COLO668 (cell line): Measurements from ENCODE around the gene ZNF420.
"Not testable (repeated sequence)": the region's sequence is repeated elsewhere in the genome, so short reads cannot be mapped to it uniquely, and the experiment has no call there.

Source experiments
- DNase-seq: peaks from one replicate; lab custom pipeline; 2025; ENCODE audit not compliant: unreplicated experiment; lab: John Stamatoyannopoulos, UW

ZNF420 gene

GRCh38 chr19:37077934-37078716 is at the start of gene ZNF420:
ZNF420 (plus strand) TSS chr19:37078433; CDS start chr19:37089119, 10,686 bp downstream.
- DNase-seq, result peak; percentile 96

DNA sequence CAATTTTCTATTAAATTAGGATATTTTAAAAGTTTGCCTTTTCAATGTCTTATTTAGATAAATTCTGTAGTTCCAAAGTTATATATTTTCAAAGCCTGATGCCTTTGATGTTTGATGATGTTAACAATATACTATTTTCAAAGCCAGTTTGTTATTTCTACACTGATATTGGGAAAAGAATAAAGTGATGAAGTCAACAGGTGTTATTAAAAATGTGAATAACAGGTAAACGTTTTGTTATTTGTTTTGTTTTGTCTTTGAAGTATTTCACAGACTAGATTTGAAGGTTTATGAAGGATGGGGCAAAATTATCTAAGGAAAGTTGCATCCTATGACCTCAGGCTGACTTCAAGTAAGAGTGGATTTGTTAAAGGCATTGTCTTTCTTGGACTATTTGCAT is 33.1 kb upstream of the ZNF420 start:
- DNase-seq, result no peak

DNA sequence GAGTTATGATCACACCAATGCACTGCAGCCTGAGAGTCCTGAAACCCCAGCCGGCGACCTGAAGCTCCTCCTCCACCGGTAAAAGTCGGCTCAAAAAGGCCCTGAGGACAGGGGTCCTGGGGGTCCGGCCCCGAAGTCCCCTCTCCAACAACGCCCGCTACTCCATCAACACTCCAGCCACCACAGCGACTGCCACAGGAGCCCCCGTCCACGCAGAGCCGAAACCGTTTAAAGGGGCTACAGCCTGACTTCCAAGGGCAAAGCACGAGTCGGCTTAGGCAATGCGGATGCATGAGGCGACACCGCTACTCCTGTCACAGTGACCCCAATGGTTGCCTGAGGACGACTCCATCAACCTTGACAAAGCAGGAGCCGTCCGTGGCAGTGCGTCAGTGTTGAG is 22.9 kb upstream of the ZNF420 start:
- DNase-seq, result no peak

DNA sequence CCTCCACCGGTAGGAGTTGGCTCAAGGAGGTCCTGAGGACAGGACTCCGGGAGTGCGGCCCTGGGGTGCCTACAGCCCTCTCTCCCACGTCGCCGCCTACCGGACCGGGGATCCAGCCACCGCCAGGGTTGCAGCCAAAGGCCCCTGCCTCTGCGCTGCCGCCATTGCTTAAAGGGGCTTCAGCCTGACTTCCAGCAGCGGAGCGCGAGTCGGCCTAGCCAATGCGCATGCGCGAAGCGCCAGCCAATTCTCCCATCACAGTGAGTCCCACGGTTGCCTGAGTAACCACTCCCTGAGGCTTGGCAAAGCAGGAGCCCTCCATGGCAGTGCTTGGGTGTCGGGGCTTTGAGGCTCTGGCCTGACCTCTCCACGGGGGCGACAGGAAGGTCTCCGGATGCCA is 21.5 kb upstream of the ZNF420 start:
- no peak for DNase-seq

DNA sequence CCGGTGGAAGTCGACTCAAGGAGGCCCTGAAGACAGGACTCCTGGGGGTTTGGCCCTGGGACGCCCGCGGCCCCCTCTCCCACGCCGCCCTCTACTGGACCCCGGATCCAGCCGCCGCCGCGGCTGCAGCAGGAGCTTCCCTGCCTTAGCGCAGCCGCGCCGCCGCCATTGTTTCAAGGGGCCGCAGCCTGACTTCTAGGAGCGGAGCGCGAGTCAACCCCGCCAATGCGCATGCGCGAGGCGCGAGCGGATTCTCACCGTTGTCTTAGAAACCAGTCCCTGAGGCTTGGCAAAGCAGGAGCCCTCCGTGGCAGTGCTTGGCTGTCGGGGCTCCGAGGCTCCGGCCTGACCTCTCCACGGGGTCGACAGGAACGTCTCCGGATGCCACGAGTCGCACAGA is 19.1 kb upstream of the ZNF420 start:
- DNase-seq, result no peak

DNA sequence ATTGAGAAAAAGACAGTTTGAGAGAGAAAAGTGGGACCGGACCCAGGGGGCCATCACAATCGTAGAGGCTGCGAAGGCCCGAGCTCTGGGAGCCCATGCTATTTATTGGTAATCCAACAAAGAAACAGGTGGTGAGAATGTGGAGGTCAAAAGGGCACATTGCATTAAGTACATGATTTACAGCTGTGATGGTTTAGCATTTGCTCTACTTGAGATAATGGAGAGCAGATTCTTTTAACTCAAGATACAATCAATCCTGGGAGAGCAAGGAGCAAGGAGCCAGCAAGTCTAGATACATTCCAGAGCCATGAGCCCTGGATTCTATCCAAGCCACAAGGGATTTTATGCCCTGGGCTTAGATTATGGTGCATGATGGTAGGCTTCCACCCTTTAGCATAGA is 13.3 kb upstream of the ZNF420 start:
- not testable (repeated sequence) for DNase-seq

DNA sequence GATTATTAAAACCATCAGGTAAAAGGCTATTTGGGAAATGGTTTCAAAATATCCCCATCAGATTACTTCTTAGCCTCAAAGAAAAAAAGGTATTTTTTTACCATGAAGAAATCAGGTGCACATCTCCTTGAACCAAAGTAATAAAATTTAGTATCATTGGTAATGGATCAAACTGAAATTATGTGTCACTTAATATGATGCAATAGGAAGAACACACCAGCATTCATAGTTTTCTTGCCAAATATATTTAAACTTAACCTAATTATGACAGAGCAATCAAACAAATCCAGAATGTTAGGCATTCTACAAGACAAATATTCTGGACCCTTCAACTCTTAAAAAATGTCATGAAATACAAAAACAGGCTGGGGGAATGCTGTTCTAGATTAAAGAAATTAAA is 4.1 kb upstream of the ZNF420 start:
- no peak for DNase-seq

DNA sequence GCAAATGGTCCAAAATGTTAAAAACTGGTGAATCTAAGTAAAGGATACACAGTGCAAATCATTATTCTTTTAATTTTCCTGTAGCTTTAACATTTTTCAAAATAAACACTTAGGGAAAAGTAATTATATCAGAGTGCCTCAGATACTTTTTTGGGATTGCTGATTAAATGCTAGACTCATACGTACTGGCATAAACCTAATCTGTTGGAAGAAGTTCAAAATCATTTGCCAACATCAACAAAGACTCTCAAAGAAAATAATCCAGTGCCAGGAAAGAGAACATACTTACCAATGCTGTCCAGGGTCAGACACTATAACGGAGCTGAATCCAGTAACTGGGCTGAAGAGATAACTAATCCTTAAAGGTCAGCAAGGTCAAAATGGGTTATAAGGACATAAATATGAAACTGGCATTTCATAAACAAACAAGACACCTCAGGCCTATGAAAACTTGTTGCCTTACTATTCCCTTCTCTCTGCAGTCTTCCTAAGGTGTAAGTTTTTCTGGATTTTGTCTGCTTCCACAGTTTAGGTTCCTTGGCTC is 3.3 kb upstream of the ZNF420 start:
- no peak for DNase-seq

DNA sequence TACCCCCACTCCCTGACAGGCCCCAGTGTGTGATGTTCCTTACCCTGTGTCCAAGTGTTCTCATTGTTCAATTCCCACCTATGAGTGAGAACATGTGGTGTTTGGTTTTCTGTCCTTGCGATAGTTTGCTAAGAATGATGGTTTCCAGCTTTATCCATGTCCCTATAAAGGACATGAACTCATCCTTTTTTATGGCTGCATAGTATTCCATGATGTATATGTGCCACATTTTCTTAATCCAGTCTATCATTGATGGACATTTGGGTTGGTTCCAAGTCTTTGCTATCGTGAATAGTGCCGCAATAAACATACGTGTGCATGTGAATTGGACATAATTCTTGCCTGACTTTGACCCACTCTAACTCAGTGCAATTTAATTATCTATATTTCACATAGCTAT is 1.7 kb upstream of the ZNF420 start:
- DNase-seq, result not testable (repeated sequence)

DNA sequence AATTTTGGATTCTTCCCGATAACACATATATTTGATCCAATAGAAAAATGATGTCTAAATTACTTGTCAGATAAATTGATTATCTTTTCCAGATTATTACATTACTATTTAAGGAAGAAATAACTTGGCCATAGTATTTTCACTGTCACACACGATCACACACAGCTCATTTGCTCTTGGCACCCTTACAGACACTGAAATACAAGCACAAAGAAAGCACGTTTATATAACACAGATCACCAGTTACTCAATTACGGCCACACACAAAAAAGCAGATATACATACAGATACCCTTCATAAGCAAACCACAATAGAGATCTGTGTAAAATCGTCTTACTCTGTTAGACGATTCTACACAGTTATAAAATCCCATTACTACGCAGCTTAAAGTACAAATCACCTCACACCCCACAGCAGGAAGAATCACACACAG is 716 bp upstream of the ZNF420 start:
- DNase-seq, result no peak

DNA sequence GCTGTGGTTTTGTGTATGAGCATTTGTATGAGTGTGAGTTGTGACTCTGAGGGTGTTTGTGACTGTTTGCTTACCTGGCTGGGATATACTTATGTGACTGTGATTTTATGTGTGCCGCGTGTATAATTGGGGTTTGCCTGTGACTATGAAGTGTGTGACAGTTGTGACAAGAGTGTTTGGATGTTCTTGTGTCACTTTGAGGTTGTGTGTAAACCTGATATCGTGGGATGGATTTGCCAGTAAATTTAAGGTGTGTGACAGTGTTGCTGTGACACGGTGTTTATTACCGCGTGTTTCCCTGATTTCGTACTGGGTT is 442 bp downstream of the ZNF420 start:
- DNase-seq, result peak; percentile 6

GRCh38 chr19:37079238-37079637 is 1.0 kb downstream of the ZNF420 start:
- DNase-seq, result no peak

DNA sequence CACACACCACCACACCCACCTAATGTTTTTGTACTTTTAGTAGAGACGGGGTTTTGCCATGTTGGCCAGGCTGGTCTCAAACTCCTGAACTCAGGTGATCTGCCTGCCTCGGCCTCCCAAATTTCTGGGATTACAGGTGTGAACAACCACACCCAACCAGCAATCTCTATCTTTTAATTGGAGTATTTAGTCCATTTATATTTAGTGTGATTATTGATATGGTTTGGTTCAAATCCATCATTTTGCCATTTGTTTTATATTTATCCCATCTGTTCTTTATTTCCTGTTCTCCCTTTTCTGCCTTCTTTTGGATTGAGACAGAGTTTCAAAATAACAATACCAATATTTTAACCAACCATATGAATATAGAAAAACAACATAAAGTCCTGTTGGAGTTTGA is 4.1 kb downstream of the ZNF420 start:
- DNase-seq, result no peak

GRCh38 chr19:37087110-37087509 is 8.9 kb downstream of the ZNF420 start:
- DNase-seq, result no peak

- DNase-seq, result no peak
These were observed 17.6 kb downstream of the ZNF420 start for GRCh38 chr19:37095859-37096258.

DNA sequence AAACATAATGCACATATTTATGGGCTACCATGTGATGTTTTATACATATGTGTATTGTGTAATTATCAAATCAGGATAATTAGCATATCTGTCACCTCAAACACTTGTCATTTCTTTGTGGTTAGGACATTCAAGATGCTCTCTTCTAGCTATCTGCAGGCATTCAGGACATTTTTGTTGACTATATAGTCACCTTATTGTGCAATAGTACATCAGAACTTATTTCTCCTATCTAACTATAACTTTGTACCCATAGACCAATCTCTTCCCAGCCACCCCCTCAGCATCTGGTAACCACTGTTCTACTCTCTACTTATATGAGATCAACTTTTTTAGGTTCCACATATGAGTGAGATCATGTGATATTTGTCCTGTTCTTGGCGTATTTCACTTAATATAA is 20.3 kb downstream of the ZNF420 start:
- no peak for DNase-seq

DNA sequence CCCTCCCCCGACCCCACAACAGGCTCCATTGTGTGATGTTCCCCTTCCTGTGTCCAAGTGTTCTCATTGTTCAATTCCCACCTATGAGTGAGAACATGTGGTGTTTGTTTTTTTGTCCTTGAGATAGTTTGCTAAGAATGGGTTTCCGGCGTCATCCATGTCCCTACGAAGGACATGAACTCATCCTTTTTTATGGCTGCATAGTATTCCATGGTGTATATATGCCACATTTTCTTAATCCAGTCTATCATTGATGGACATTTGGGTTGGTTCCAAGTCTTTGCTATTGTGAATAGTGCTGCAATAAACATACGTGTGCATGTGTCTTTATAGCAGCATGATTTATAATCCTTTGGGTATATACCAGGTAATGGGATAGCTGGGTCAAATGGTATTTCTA is 25.9 kb downstream of the ZNF420 start:
- not testable (repeated sequence) for DNase-seq

GRCh38 chr19:37111753-37112152 is 33.5 kb downstream of the ZNF420 start:
- peak; percentile 1 for DNase-seq

GRCh38 chr19:37114001-37114400 is 35.8 kb downstream of the ZNF420 start:
- no peak for DNase-seq

DNA sequence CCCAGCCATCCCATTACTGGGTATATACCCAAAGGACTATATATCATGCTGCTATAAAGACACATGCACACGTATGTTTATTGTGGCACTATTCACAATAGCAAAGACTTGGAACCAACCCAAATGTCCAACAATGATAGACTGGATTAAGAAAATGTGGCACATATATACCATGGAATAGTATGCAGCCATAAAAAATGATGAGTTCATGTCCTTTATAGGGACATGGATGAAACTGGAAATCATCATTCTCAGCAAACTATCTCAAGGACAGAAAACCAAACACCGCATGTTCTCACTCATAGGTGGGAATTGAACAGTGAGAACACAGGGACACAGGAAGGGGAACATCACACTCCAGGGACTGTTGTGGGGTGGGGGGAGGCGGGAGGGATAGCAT is 43.9 kb downstream of the ZNF420 start:
- DNase-seq, result not testable (repeated sequence)

GRCh38 chr19:37127999-37128820 is 50.0 kb downstream of the ZNF420 start:
- DNase-seq, result no peak

GRCh38 chr19:37128821-37129177 is 50.6 kb downstream of the ZNF420 start:
- DNase-seq, result no peak
